ENCODE data around the gene TICAM2. TPM values are rescaled to one million over a fixed set of nuclear protein-coding genes. Genes with fewer than 3 reads are reported as not detected.
A peak's percentile ranks its signal among the peaks of the same experiment; 100 is the strongest.

Gene TICAM2
- total RNA-seq, 2 experiments from 2014 or later: 1.7 to 1.8 TPM

- DNase-seq (no peak), ATAC-seq (ENCODE audit: low read depth) (peak; percentile 17)
- Mint-ChIP-seq H3K27me3 (no peaks in the 10 kb centered on the region), H3K9me3 (no peaks in the 10 kb centered on the region), H3K27ac (peak overlapping the region; percentile 89), H3K36me3 (peaks cover 8% of the 10 kb centered on the region), H3K4me1 (peaks cover 13% of the 10 kb centered on the region), H3K4me3 (no peak overlapping the region)
- POLR2A ChIA-PET: interaction anchor here (0.8 to 3.6 kb wide), 2 partner anchors 82 to 459 kb away, joined by 6 to 17 read pairs; partner anchors contain the start of gene FEM1C
Observed at GRCh38 chr5:115626445-115626823, 24.2 kb upstream of the TICAM2 start.

DNA sequence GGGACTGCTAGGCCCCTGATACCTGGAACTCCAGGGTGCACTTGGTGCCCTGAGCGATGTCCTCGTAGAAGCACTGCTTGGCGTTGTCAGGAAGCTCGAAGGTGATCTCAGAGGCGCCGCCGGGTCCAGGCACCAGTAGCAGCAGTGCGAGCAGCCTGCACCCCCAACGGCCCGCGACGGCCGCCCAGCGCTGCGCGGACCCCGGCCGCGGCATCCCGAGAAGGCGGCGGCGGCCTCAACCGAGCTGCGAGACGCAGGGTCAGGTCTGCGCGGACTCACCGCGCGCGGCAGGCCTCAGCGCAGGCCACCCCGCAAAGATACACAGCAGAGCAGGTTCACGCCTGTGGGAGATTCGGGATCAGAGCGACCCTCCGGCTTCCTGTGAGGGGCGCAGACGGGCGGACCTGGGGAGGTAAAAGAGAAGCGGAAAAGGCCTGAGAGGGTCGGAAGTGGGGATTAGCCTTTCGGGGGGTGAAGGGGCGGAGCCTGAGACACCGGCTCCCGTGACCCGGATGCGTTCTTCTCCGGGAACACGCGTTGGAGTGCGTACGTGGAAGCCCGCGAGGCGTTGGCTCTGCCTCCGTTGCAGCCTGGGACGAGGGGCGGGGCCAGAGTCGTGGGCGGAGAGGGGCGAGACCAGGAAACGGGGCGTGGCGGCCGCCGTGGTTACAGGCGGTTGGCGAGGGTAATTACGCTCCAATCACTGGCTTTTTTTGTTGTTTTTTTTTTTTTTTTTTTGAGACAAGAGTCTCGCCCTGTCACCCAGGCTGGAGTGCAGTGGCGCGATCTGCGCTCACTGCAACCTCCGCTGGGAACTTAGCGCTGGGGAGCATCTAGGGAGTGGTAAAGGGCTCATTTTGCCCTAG lies 23.5 kb upstream of the TICAM2 start, which contains the start of gene TMED7:
Gene TMED7 (minus strand): TSS at position 458 of the 866 bp plus-strand sequence. CDS start 244 bp downstream, at position 214.
- ATAC-seq (ENCODE audit: low read depth): peak; percentile 94

DNA sequence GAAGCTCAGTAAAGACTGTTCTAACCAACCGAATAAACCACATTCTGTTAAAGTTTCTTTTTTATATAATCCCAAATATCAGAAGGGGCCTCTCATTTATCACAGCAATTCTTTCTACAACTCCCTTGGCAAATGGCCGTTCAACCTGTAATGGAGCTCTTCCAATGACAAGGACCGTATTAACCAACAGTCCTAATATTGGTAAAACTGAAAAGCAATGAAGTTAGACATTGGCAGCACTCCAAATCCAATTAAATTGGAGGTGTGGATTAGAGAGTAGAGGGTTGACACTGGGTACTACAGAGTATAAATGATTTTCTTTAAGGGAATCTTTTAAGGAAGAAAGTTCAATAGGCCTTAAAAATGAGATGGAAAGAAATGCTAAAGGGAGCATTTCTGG lies 22.7 kb upstream of the TICAM2 start:
- POLR2A ChIA-PET: interaction anchor here (0.9 to 3.6 kb wide), 9 partner anchors 9 to 460 kb away, joined by 3 to 17 read pairs (median 5); partner anchors contain the start of genes AP3S1, ATG12, COMMD10 and FEM1C
- DNase-seq: no peak
- no peaks in the 10 kb centered on the region for H3K9me3 Mint-ChIP-seq

More for the DNA sequence above, 23.5 kb upstream of the TICAM2 start, which contains the start of gene TMED7:
- peak within 1 kb of the TSS; percentile 89 for H3K27ac Mint-ChIP-seq
- H3K36me3 Mint-ChIP-seq: peaks cover 9% of the 10 kb centered on the region
- DNase-seq: peak; percentile 99
- H3K4me3 Mint-ChIP-seq: no peak within 1 kb of the TSS
- POLR2A ChIA-PET: interaction anchor here (0.8 to 3.6 kb wide), 10 partner anchors 9 to 460 kb away, joined by 3 to 17 read pairs (median 5); partner anchors contain the start of genes AP3S1, ATG12, COMMD10 and FEM1C
- H3K27me3 Mint-ChIP-seq: no peaks in the 10 kb centered on the region
- H3K9me3 Mint-ChIP-seq: no peaks in the 10 kb centered on the region
- H3K4me1 Mint-ChIP-seq: peaks cover 17% of the 10 kb centered on the region

GRCh38 chr5:115623658-115624057 lies 21.4 kb upstream of the TICAM2 start:
- Mint-ChIP-seq H3K36me3 (peaks cover 23% of the 10 kb centered on the region), H3K4me3 (no peak overlapping the region), H3K27ac (no peak overlapping the region), H3K4me1 (peaks cover 20% of the 10 kb centered on the region), H3K27me3 (no peaks in the 10 kb centered on the region), H3K9me3 (no peaks in the 10 kb centered on the region)
- no peak for DNase-seq
- POLR2A ChIA-PET: interaction anchor here (0.6 to 3.6 kb wide), 7 partner anchors 9 to 461 kb away, joined by 3 to 17 read pairs (median 5); partner anchors contain the start of genes COMMD10, FEM1C and TICAM2
- ATAC-seq (ENCODE audit: low read depth): no peak

More for the DNA sequence above, 22.7 kb upstream of the TICAM2 start:
- H3K4me1 Mint-ChIP-seq: peaks cover 18% of the 10 kb centered on the region
- peaks cover 13% of the 10 kb centered on the region for H3K36me3 Mint-ChIP-seq
- no peak for ATAC-seq (ENCODE audit: low read depth)
- H3K27ac Mint-ChIP-seq: no peak overlapping the region
- H3K4me3 Mint-ChIP-seq: no peak overlapping the region
- no peaks in the 10 kb centered on the region for H3K27me3 Mint-ChIP-seq

GRCh38 chr5:115621365-115621900 lies 19.2 kb upstream of the TICAM2 start:
- DNase-seq (no peak), ATAC-seq (ENCODE audit: low read depth) (no peak)
- H3K9me3 Mint-ChIP-seq: no peaks in the 10 kb centered on the region
- H3K4me3 Mint-ChIP-seq: no peak overlapping the region
- peaks cover 20% of the 10 kb centered on the region for H3K4me1 Mint-ChIP-seq
- H3K27ac Mint-ChIP-seq: no peak overlapping the region
- H3K36me3 Mint-ChIP-seq: peaks cover 30% of the 10 kb centered on the region
- POLR2A ChIA-PET: no interaction called here
- no peaks in the 10 kb centered on the region for H3K27me3 Mint-ChIP-seq

DNA sequence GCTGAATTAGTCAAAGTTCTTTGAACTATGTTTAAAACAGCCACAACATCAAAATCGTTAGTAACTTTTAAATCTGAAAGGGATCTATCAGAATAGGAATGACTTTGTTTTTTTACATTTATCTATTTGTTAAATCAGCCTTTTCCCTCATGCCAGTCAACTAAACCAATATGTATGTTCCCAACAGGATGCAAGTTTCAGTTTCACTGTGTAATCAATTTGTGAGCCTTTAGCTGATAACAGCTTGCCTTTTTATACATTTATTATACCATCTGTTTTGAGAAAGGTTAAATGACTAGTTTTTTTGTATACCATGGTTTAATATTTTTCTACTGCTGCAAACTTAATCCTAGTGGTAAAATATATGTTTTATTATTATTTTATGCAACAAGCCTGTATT lies 14.6 kb upstream of the TICAM2 start:
- H3K27me3 Mint-ChIP-seq: no peaks in the 10 kb centered on the region
- peaks cover 36% of the 10 kb centered on the region for H3K36me3 Mint-ChIP-seq
- DNase-seq: no peak
- H3K4me1 Mint-ChIP-seq: peaks cover 11% of the 10 kb centered on the region
- H3K4me3 Mint-ChIP-seq: no peak overlapping the region
- no peak for ATAC-seq (ENCODE audit: low read depth)
- H3K27ac Mint-ChIP-seq: no peak overlapping the region
- POLR2A ChIA-PET: interaction anchor here (0.8 to 1.5 kb wide), 2 partner anchors 8 to 15 kb away, joined by 3 to 9 read pairs; partner anchors contain the start of genes TICAM2 and TMED7
- H3K9me3 Mint-ChIP-seq: no peaks in the 10 kb centered on the region

DNA sequence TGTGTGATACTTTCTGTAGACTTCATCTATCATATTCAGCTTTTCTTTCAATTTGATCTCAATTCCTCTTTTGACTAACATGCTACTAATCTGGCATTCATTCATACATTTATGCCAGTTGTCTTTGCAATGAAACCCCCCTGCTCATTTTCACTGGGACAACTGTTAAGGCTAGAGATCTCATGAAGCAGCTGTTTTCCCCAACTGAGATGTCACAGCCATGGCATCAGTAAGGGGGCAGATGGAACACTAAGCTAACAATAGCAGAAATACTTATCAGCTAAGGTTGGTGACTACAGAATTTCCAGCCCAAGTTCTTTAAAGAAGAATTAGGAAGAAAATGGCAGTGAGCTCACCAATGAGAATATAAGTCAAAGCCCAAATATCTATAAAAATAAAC lies 14.2 kb upstream of the TICAM2 start:
- peaks cover 10% of the 10 kb centered on the region for H3K4me1 Mint-ChIP-seq
- no peak overlapping the region for H3K4me3 Mint-ChIP-seq
- no peak for ATAC-seq (ENCODE audit: low read depth)
- DNase-seq: no peak
- POLR2A ChIA-PET: interaction anchor here (0.8 to 1.5 kb wide), 2 partner anchors 9 to 14 kb away, joined by 3 to 9 read pairs; partner anchors contain the start of genes TICAM2 and TMED7
- no peak overlapping the region for H3K27ac Mint-ChIP-seq
- H3K36me3 Mint-ChIP-seq: peaks cover 36% of the 10 kb centered on the region
- H3K9me3 Mint-ChIP-seq: no peaks in the 10 kb centered on the region
- H3K27me3 Mint-ChIP-seq: no peaks in the 10 kb centered on the region

- Mint-ChIP-seq H3K4me1 (peaks cover 6% of the 10 kb centered on the region), H3K9me3 (no peaks in the 10 kb centered on the region)
- POLR2A ChIA-PET: no interaction called here
Observed at GRCh38 chr5:115611873-115612272, 9.6 kb upstream of the TICAM2 start.

GRCh38 chr5:115607935-115608334 lies 5.7 kb upstream of the TICAM2 start:
- no peak overlapping the region for H3K27ac Mint-ChIP-seq
- H3K36me3 Mint-ChIP-seq: peaks cover 21% of the 10 kb centered on the region
- peaks cover 11% of the 10 kb centered on the region for H3K4me1 Mint-ChIP-seq
- POLR2A ChIA-PET: interaction anchor here (1.2 kb wide), 1 partner anchor 18 kb away, joined by 3 read pairs; the partner anchor contains the start of gene TMED7
- ATAC-seq (ENCODE audit: low read depth): no peak
- no peaks in the 10 kb centered on the region for H3K27me3 Mint-ChIP-seq
- H3K4me3 Mint-ChIP-seq: no peak overlapping the region
- H3K9me3 Mint-ChIP-seq: no peaks in the 10 kb centered on the region
- DNase-seq: no peak

More at GRCh38 chr5:115611873-115612272, 9.6 kb upstream of the TICAM2 start:
- H3K27me3 Mint-ChIP-seq: no peaks in the 10 kb centered on the region
- no peak for ATAC-seq (ENCODE audit: low read depth)
- no peak for DNase-seq
- no peak overlapping the region for H3K4me3 Mint-ChIP-seq
- peaks cover 19% of the 10 kb centered on the region for H3K36me3 Mint-ChIP-seq
- H3K27ac Mint-ChIP-seq: no peak overlapping the region

DNA sequence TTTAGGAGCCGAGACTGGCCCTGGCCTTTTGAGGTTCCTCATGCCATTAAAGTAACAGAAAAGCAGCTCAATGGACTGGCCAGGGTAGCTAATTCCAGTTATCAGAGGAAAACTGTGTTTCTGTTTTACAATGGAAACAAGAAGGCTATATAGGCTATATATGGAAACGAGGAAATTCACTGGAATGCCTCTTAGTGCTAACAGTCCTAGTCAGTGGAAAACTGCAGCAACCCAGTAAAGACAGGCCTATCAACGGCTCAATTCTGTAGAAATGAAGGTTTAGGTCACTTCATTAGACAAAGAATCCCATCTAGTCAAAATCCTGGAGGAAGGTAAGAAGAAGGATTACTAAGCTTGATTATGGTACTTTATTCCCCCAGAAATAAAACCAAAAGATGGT lies 3.2 kb upstream of the TICAM2 start:
- POLR2A ChIA-PET: no interaction called here
- Mint-ChIP-seq H3K36me3 (peaks cover 20% of the 10 kb centered on the region), H3K9me3 (no peaks in the 10 kb centered on the region), H3K4me1 (peaks cover 18% of the 10 kb centered on the region), H3K4me3 (no peak overlapping the region), H3K27me3 (no peaks in the 10 kb centered on the region), H3K27ac (no peak overlapping the region)
- ATAC-seq (ENCODE audit: low read depth) (no peak), DNase-seq (no peak)

DNA sequence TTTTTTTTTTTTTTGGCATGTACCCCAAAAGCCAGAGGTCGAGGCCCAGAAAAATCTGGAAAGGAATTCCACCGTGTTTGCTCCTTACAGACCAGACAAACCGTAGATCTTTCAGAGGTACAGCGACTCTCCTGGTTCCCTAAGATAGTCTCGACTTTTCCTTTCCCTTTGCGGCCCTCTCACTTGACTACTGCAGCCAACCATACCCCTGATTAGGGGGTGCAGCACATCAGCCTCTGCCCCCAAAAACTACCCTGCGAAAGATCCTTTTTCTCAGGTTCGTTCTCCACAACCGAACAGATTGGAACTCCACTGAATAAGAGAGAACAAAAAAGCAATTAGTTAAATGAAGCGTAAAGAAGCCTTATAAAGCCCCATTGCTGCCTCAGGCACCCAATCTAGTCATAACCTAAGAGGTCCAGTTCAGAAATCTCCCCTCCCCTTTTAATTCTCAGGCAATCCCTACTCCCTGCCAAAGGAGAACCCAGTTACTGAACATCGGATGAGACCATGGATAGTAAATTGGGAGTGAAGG lies 379 bp upstream of the TICAM2 start:
- no peaks in the 10 kb centered on the region for H3K27me3 Mint-ChIP-seq
- peak overlapping the region; percentile 71 for H3K4me3 Mint-ChIP-seq
- H3K36me3 Mint-ChIP-seq: peaks cover 18% of the 10 kb centered on the region
- ATAC-seq (ENCODE audit: low read depth) (no peak), DNase-seq (no peak)
- H3K27ac Mint-ChIP-seq: peak overlapping the region; percentile 83
- POLR2A ChIA-PET: interaction anchor here (0.7 to 0.9 kb wide), 3 partner anchors 14 to 25 kb away, joined by 3 to 6 read pairs (median 5); no protein-coding TSS in a partner anchor
- peaks cover 21% of the 10 kb centered on the region for H3K4me1 Mint-ChIP-seq
- H3K9me3 Mint-ChIP-seq: no peaks in the 10 kb centered on the region

- no peak overlapping the region for H3K27ac Mint-ChIP-seq
- DNase-seq: no peak
- H3K27me3 Mint-ChIP-seq: no peaks in the 10 kb centered on the region
- H3K9me3 Mint-ChIP-seq: no peaks in the 10 kb centered on the region
- ATAC-seq (ENCODE audit: low read depth): no peak
- POLR2A ChIA-PET: interaction anchor here (0.8 kb wide), 1 partner anchor 23 kb away, joined by 5 read pairs; no protein-coding TSS in a partner anchor
- peak overlapping the region; percentile 39 for H3K4me3 Mint-ChIP-seq
- peaks cover 13% of the 10 kb centered on the region for H3K36me3 Mint-ChIP-seq
- H3K4me1 Mint-ChIP-seq: peaks cover 21% of the 10 kb centered on the region
Observed at GRCh38 chr5:115600766-115601165, 1.5 kb downstream of the TICAM2 start.

GRCh38 chr5:115599924-115600323 lies 2.4 kb downstream of the TICAM2 start:
- DNase-seq (no peak), ATAC-seq (ENCODE audit: low read depth) (no peak)
- H3K36me3 Mint-ChIP-seq: peaks cover 10% of the 10 kb centered on the region
- no peak overlapping the region for H3K27ac Mint-ChIP-seq
- no peaks in the 10 kb centered on the region for H3K9me3 Mint-ChIP-seq
- POLR2A ChIA-PET: no interaction called here
- H3K4me3 Mint-ChIP-seq: no peak overlapping the region
- H3K27me3 Mint-ChIP-seq: no peaks in the 10 kb centered on the region
- H3K4me1 Mint-ChIP-seq: peaks cover 21% of the 10 kb centered on the region

Data from activated naive CD8-positive, alpha-beta T cell treated with anti-CD3 and anti-CD28 coated beads, Interleukin-2, amount 10 ng/mL, durations not matched to agents 7 days and 5 days (primary cell).